Activated B cell treated with CpG ODN at 0.5 μM for 24 hours (primary cell): Measurements from ENCODE around the gene CDC42EP4. TPM values are rescaled to one million over a fixed set of nuclear protein-coding genes. Genes with fewer than 3 reads are reported as not detected.

ENCODE experiments used
- ATAC-seq: fragments of 200-7000 bp; cut with Tn5 transposase; one replicate; pipeline ENCODE4 v1.10.0; 2021; ENCODE audit warnings: low read depth, mild to moderate bottlenecking, moderate library complexity
- CTCF ChIA-PET: fragments of 350-600 bp; sonication (Branson Sonifier 250); formaldehyde crosslinking; loops from one replicate; lab custom pipeline; 2021; ENCODE audit warnings: antibody characterized with exemption; lab: Charles Lee
- POLR2A ChIA-PET: fragments of 350-600 bp; sonication (Branson Sonifier 250); formaldehyde crosslinking; loops from one replicate; lab custom pipeline; 2021; ENCODE audit warnings: antibody characterized with exemption; lab: Charles Lee
- DNase-seq: peaks from one replicate; pipeline ENCODE4 v3.0.0; 2022
- H3K27ac Mint-ChIP-seq: one replicate; pipeline ENCODE4 v1.8.0; 2020; ENCODE audit warnings: mixed read lengths
- H3K27me3 Mint-ChIP-seq: one replicate; pipeline ENCODE4 v1.8.0; 2021; ENCODE audit warnings: mixed read lengths
- H3K36me3 Mint-ChIP-seq: one replicate; pipeline ENCODE4 v1.8.0; 2021; ENCODE audit warnings: low read depth, mixed read lengths
- H3K4me1 Mint-ChIP-seq: one replicate; pipeline ENCODE4 v1.8.0; 2021; ENCODE audit warnings: mixed read lengths
- H3K4me3 Mint-ChIP-seq: one replicate; pipeline ENCODE4 v1.8.0; 2020; ENCODE audit warnings: mild to moderate bottlenecking, mixed read lengths
- H3K9me3 Mint-ChIP-seq: one replicate; pipeline ENCODE4 v1.8.0; 2020; ENCODE audit warnings: mixed read lengths
- CTCF ChIP-seq: fragments of 200-600 bp; IDR thresholded peaks from one replicate; pipeline ENCODE4 v1.8.0; 2022; ENCODE audit warnings: antibody characterized with exemption, mild to moderate bottlenecking
- intact Hi-C: fragments of 100-400 bp; cut with micrococcal nuclease; formaldehyde crosslinking; loops from one replicate; pipeline ENCODE4 v1.15.1; 2024
- total RNA-seq: library from RNA; stranded (reverse); gene quantifications from 2 replicates; pipeline ENCODE4 v1.2.3, GENCODE V29; 2022

The CDC42EP4 gene
- total RNA-seq, 1 donor from 2014 or later = 0.95 TPM

GRCh38 chr17:73358668-73359067 is 46.9 kb upstream of the CDC42EP4 start:
- ATAC-seq (no peak), DNase-seq (no peak)
- POLR2A ChIA-PET = no interaction called here
- Mint-ChIP-seq H3K4me3 (no peak overlapping the region), H3K4me1 (no peaks in the 10 kb centered on the region), H3K36me3 (peaks cover 13% of the 10 kb centered on the region), H3K27ac (no peak overlapping the region), H3K27me3 (no peaks in the 10 kb centered on the region), H3K9me3 (no peaks in the 10 kb centered on the region)
- intact Hi-C loops = no loop called here
- CTCF ChIA-PET = no interaction called here
- TF ChIP-seq CTCF = no peak

- H3K4me3 Mint-ChIP-seq = no peak overlapping the region
- POLR2A ChIA-PET = no interaction called here
- intact Hi-C loops = no loop called here
Observed at GRCh38 chr17:73357981-73358380, 46.2 kb upstream of the CDC42EP4 start.

GRCh38 chr17:73357318-73357717 is 45.5 kb upstream of the CDC42EP4 start:
- Mint-ChIP-seq H3K9me3 (no peaks in the 10 kb centered on the region), H3K4me1 (no peaks in the 10 kb centered on the region), H3K27ac (no peak overlapping the region), H3K27me3 (no peaks in the 10 kb centered on the region), H3K4me3 (no peak overlapping the region), H3K36me3 (peaks cover 14% of the 10 kb centered on the region)
- ATAC-seq = no peak
- DNase-seq = no peak
- intact Hi-C loops = no loop called here
- POLR2A ChIA-PET = no interaction called here
- no peak for TF ChIP-seq CTCF
- CTCF ChIA-PET = interaction anchor here (0.7 to 1.1 kb wide), 2 partner anchors 12 to 13 kb away, joined by 3 read pairs; no protein-coding TSS in a partner anchor

More at GRCh38 chr17:73357981-73358380, 46.2 kb upstream of the CDC42EP4 start:
- no peaks in the 10 kb centered on the region for H3K9me3 Mint-ChIP-seq
- H3K4me1 Mint-ChIP-seq = no peaks in the 10 kb centered on the region
- CTCF ChIA-PET = no interaction called here
- peaks cover 13% of the 10 kb centered on the region for H3K36me3 Mint-ChIP-seq
- no peaks in the 10 kb centered on the region for H3K27me3 Mint-ChIP-seq
- DNase-seq = no peak
- ATAC-seq = no peak
- no peak for TF ChIP-seq CTCF
- no peak overlapping the region for H3K27ac Mint-ChIP-seq

GRCh38 chr17:73356561-73357170 is 44.9 kb upstream of the CDC42EP4 start:
- H3K27me3 Mint-ChIP-seq = no peaks in the 10 kb centered on the region
- DNase-seq = no peak
- ChIA-PET POLR2A (no interaction called here), CTCF (interaction anchor here (0.7 to 1.1 kb wide), 3 partner anchors 12 to 14 kb away, joined by 3 read pairs; no protein-coding TSS in a partner anchor)
- H3K36me3 Mint-ChIP-seq = peaks cover 19% of the 10 kb centered on the region
- TF ChIP-seq CTCF = no peak
- no peak for ATAC-seq
- H3K4me3 Mint-ChIP-seq = no peak overlapping the region
- H3K9me3 Mint-ChIP-seq = no peaks in the 10 kb centered on the region
- intact Hi-C loops = no loop called here
- no peaks in the 10 kb centered on the region for H3K4me1 Mint-ChIP-seq
- H3K27ac Mint-ChIP-seq = no peak overlapping the region

GRCh38 chr17:73354423-73355284 is 42.9 kb upstream of the CDC42EP4 start:
- ChIA-PET POLR2A (no interaction called here), CTCF (interaction anchor here (1.2 kb wide), 1 partner anchor 9 kb away, joined by 4 read pairs; no protein-coding TSS in a partner anchor)
- ATAC-seq (no peak), DNase-seq (no peak)
- no peak for TF ChIP-seq CTCF
- intact Hi-C loops = no loop called here
- Mint-ChIP-seq H3K27ac (no peak overlapping the region), H3K4me3 (no peak overlapping the region), H3K27me3 (no peaks in the 10 kb centered on the region), H3K36me3 (peaks cover 26% of the 10 kb centered on the region), H3K4me1 (no peaks in the 10 kb centered on the region), H3K9me3 (no peaks in the 10 kb centered on the region)
